GM12864 (cell line): ENCODE results near the gene MTHFSD.

Source experiments
- DNase-seq: peaks from one replicate; pipeline ENCODE4 v3.0.0-alpha.2; 2011; ENCODE audit warnings: low read depth
- H3K4me3 ChIP-seq: 2 replicates; pipeline ENCODE4 v1.5.1; 2011; ENCODE audit warnings: mild to moderate bottlenecking, low read depth, low read length, control low read depth
- TF ChIP-seq, protein P1 (sequence below): IDR thresholded peaks from 2 replicates; pipeline ENCODE4 v1.5.1; 2011; ENCODE audit warnings: low read depth, mild to moderate bottlenecking, moderate library complexity, low read length, control low read depth, inconsistent platforms; ENCODE audit errors: missing control alignments

The MTHFSD gene

DNA sequence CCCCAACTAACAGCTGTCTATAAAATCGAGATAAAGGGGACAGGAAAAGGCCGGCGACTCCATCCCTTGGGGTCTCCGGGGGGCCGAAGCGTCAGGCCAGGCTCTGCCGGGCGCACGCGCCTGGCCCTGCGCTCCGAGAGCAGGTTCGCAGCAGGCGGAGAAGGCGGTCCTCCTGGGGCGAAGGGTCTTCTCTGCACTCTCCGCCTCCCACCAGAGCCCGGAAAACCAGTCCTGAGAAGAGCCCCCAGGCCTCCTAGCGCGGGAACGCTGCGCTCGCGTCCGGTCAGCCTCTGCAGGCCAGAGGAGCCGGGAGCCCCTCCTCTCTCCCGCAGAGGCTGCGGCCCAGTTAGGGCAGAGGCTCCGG lies 39.6 kb downstream of the MTHFSD start:
- H3K4me3 ChIP-seq = no peak overlapping the region
- no peak for DNase-seq
- TF ChIP-seq, protein P1, sequence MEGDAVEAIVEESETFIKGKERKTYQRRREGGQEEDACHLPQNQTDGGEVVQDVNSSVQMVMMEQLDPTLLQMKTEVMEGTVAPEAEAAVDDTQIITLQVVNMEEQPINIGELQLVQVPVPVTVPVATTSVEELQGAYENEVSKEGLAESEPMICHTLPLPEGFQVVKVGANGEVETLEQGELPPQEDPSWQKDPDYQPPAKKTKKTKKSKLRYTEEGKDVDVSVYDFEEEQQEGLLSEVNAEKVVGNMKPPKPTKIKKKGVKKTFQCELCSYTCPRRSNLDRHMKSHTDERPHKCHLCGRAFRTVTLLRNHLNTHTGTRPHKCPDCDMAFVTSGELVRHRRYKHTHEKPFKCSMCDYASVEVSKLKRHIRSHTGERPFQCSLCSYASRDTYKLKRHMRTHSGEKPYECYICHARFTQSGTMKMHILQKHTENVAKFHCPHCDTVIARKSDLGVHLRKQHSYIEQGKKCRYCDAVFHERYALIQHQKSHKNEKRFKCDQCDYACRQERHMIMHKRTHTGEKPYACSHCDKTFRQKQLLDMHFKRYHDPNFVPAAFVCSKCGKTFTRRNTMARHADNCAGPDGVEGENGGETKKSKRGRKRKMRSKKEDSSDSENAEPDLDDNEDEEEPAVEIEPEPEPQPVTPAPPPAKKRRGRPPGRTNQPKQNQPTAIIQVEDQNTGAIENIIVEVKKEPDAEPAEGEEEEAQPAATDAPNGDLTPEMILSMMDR = no peak

GRCh38 chr16:86514481-86515376 lies 40.3 kb downstream of the MTHFSD start:
- TF ChIP-seq, protein P1 = no peak
- no peak overlapping the region for H3K4me3 ChIP-seq
- DNase-seq = no peak

DNA sequence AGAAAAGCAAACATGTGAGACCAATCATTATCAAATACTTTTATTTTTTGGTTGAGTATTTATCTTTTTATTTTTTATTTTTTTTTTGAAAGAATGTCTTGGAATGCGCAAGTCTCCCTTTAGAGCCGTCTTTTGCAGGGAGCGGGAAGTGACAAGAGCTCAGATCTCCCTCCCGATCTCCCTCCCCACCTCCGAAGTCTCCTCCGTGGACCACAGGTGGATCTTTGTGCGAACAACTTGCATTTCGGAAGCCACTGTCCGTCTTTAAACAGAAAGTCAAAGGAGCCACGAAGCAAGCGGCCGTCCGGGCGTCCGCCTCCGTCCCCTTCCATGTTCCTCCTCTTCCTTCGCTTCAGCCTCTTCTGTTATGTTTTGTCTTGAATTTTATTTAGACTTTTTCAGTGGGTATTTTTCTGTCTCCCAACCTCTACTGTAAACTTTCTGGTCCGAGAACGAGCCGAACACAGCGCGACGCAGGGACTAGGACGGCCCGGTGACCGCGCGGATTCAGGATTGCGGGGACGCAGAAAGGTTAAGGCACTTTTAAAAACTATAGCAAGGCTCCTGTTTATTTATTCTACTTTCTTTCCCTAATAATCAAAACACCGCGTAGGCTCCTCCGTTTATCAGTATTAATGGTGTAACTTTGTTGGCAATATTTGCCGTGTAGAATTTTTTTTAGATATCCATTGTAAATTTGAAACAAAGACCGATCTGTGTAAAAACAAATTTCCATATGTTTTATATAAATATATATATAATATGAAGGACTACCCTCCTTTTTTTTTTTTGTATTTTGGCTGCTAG lies 41.4 kb downstream of the MTHFSD start:
- H3K4me3 ChIP-seq = no peak overlapping the region
- DNase-seq = no peak
- TF ChIP-seq, protein P1 = no peak

GRCh38 chr16:86512860-86513470 lies 42.1 kb downstream of the MTHFSD start:
- no peak overlapping the region for H3K4me3 ChIP-seq
- DNase-seq = no peak

DNA sequence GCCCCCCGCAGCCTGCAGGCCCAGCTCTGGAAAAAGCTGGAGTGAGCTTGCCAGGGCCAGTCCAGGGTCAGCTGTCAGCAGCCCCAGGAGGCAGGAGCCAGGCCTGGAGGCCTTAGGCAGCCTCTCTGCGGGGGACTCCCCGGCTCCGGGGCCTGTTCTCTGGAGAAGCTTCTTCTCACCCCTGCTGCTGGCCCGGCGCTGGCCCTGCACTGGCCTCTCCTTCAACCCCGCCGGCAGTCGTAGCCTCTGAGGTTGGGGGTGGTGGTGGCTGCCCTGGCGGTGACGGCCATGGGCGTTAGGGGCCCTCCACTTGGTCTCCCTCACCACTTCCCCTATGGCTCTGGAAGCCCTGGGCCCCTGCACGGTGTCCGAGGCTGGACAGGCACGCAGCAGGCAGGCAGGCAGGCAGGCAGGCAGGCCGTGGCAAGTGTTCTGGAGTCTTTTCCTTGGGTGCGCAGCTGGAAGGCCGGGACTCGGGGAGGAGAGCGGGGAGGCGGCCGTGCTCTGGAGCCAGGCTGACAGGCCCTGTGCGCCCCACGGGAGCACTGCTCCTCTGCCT lies 42.7 kb downstream of the MTHFSD start:
- TF ChIP-seq, protein P1 = no peak
- H3K4me3 ChIP-seq = no peak overlapping the region
- DNase-seq = no peak

More at GRCh38 chr16:86512860-86513470, 42.1 kb downstream of the MTHFSD start:
- TF ChIP-seq, protein P1 = no peak

DNA sequence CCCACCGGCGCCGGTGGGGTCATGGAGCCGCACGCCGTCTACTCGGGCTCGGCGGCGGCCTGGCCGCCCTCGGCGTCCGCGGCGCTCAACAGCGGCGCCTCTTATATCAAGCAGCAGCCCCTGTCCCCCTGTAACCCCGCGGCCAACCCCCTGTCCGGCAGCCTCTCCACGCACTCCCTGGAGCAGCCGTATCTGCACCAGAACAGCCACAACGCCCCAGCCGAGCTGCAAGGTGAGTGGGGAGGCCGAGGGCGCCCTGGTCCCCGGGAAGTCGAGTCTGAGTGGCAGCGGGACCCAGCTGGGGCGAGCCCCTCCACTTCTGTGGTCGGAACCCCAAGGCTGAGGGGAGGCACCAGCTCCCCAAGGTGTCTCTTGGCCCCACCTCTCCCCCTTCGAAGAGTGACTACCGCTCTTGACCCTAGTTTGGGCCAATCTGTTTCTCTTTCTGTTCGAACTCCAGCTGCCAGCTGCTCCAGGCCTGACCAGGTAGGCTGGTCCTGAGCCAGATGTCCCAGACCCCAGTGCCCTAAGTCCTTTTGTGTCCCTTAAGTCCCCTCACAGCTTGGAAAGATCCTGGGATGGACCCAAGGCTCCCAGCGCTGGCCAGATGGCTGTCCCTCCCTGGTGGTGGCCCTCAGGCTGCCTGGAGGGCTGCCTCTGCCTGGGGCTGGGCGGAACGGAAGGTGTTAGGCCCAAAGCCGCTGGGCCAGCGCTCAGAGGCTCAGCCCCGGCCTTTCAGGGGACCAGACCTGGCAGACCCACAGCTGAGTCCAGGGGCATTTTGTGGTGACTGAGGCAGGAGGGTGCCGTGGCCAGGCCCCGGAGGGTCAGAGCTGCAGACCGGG lies 43.5 kb downstream of the MTHFSD start:
- no peak for DNase-seq
- TF ChIP-seq, protein P1 = no peak
- no peak overlapping the region for H3K4me3 ChIP-seq
